ENCODE results near the gene PRDM10. TPM values are rescaled to one million over a fixed set of nuclear protein-coding genes. Genes with fewer than 3 reads are reported as not detected.

The PRDM10 gene
- total RNA-seq, 1 experiment from 2014 or later: 7.7 TPM

GRCh38 chr11:129951866-129952262, 50.8 kb downstream of the PRDM10 start:
- Histone ChIP-seq H3K9ac (ENCODE audit: extremely low read depth, insufficient read length, low read length) (no peak overlapping the region), H3K79me1 (ENCODE audit: insufficient read depth, low read depth, low read length, poor library complexity, severe bottlenecking) (no peaks in the 10 kb centered on the region), H4K5ac (ENCODE audit: insufficient read length, low read depth, low read length) (no peak overlapping the region), H4K91ac (ENCODE audit: insufficient read length, low read depth, low read length) (no peak overlapping the region), H3K27me3 (ENCODE audit: insufficient read depth, low read length) (no peaks in the 10 kb centered on the region), H3K4me2 (ENCODE audit: insufficient read depth, insufficient read length, low read length) (no peak overlapping the region), H3T11ph (ENCODE audit: low read length) (no peak overlapping the region), H4K20me1 (ENCODE audit: control insufficient read depth, insufficient read depth, insufficient read length) (no peaks in the 10 kb centered on the region), H3K4ac (ENCODE audit: low read depth, low read length) (no peak overlapping the region), H2BK5ac (ENCODE audit: insufficient read length, low read length) (no peak overlapping the region), H2BK12ac (ENCODE audit: insufficient read length, low read depth, low read length) (no peak overlapping the region), H2AK5ac (ENCODE audit: insufficient read length, low read length) (no peak overlapping the region), H2AFZ (ENCODE audit: low read length) (no peak overlapping the region), H4K8ac (replicated peaks; ENCODE audit: insufficient read length, low read depth, low read length) (no peak overlapping the region), H3K9me3 (ENCODE audit: control insufficient read depth, low read depth, low read length) (no peaks in the 10 kb centered on the region), H3K18ac (ENCODE audit: insufficient read length, low read depth, low read length) (no peak overlapping the region), H2BK20ac (ENCODE audit: low read depth, low read length, poor library complexity, severe bottlenecking) (no peak overlapping the region), H3K27ac (ENCODE audit: insufficient read length, low read depth, low read length) (no peak overlapping the region), H3K4me1 (ENCODE audit: insufficient read depth, low read length) (no peaks in the 10 kb centered on the region), H3K14ac (ENCODE audit: insufficient read depth, low read length) (no peak overlapping the region), H2BK15ac (ENCODE audit: low read depth, low read length) (no peak overlapping the region), H3K56ac (ENCODE audit: insufficient read length, low read depth, low read length) (no peak overlapping the region), H3K23ac (ENCODE audit: insufficient read length, low read depth, low read length) (no peak overlapping the region), H3K79me2 (ENCODE audit: insufficient read depth, low read length) (no peaks in the 10 kb centered on the region), H2BK120ac (ENCODE audit: low read depth, low read length, poor library complexity, severe bottlenecking) (no peak overlapping the region), H3K23me2 (ENCODE audit: insufficient read length, low read depth, low read length, poor library complexity, severe bottlenecking) (no peaks in the 10 kb centered on the region)
- Mint-ChIP-seq H3K27me3 (ENCODE audit: low read depth) (no peaks in the 10 kb centered on the region), H3K36me3 (ENCODE audit: insufficient read depth in 1 of 3, low read depth in 3 of 3) (peaks cover 7 to 15% (median 15%) of the 10 kb centered on the region in 3 experiments; a peak in 6 of 7 replicates), H3K9me3 (no peaks in the 10 kb centered on the region), H3K4me3 (no peak overlapping the region), H3K27ac (no peak overlapping the region), H3K4me1 (peaks cover 11 to 15% of the 10 kb centered on the region in 2 experiments)
- no CpG with 5 or more reads among the region's 1 CpG for WGBS (ENCODE audit: extremely low coverage, insufficient read length, low lambda C conversion rate)
- TF ChIP-seq CTCF (conservative IDR thresholded peaks at IDR 0.05): no peak
- DNase-seq: no peak

All from H9 (cell line).